HL-60 (cell line): ENCODE measurements around the gene SLC16A11.
"Not testable (repeated sequence)": the region's sequence is repeated elsewhere in the genome, so short reads cannot be mapped to it uniquely, and the experiment has no call there.

Experiments
- DNase-seq, 2 experiments: peaks; one replicate each; pipeline ENCODE4 v3.0.0-alpha.2; 2010 to 2020; ENCODE audit warnings: low read depth in 1 of 2, low spot score in 1 of 2
- H3K27ac ChIP-seq: fragments of 250-450 bp; sonication (Bioruptor Pico); replicated peaks from 2 replicates; pipeline ENCODE4 v1.5.1; 2020; ENCODE audit warnings: mild to moderate bottlenecking, moderate library complexity
- H3K27me3 ChIP-seq: fragments of 250-450 bp; sonication (Bioruptor Pico); 2 replicates; pipeline ENCODE4 v1.5.1; 2021; ENCODE audit warnings: mild to moderate bottlenecking, moderate library complexity; ENCODE audit not compliant: insufficient read depth, poor library complexity, severe bottlenecking
- H3K4me3 ChIP-seq: replicated peaks from 2 replicates; pipeline ENCODE4 v1.5.1; 2011; ENCODE audit warnings: mild to moderate bottlenecking, control low read depth, low read length; ENCODE audit not compliant: insufficient read depth
- GABPA ChIP-seq: IDR thresholded peaks from 2 replicates; pipeline ENCODE4 v1.6.1; 2012; ENCODE audit warnings: low read depth
- POLR2AphosphoS5 ChIP-seq: IDR thresholded peaks from 2 replicates; pipeline ENCODE4 v1.6.1; 2012; ENCODE audit warnings: low read depth
- SPI1 ChIP-seq: IDR thresholded peaks from 2 replicates; pipeline ENCODE4 v1.6.1; 2012; ENCODE audit warnings: low read depth, mild to moderate bottlenecking, borderline replicate concordance
- long read RNA-seq: library from polyadenylated mRNA; unstranded; transcript quantifications from one replicate; pipeline ENCODE4 v2.0.0, GENCODE V29; 2020
- TF ChIP-seq, protein P1 (sequence below): IDR thresholded peaks from one replicate; pipeline ENCODE4 v1.5.1; 2011; ENCODE audit warnings: low read length, control low read depth, inconsistent platforms; ENCODE audit not compliant: insufficient read depth
- TF ChIP-seq, protein P2 (sequence below): IDR thresholded peaks from 2 replicates; pipeline ENCODE4 v1.6.1; 2012; ENCODE audit warnings: low read depth; ENCODE audit not compliant: insufficient replicate concordance

SLC16A11 gene, protein sequence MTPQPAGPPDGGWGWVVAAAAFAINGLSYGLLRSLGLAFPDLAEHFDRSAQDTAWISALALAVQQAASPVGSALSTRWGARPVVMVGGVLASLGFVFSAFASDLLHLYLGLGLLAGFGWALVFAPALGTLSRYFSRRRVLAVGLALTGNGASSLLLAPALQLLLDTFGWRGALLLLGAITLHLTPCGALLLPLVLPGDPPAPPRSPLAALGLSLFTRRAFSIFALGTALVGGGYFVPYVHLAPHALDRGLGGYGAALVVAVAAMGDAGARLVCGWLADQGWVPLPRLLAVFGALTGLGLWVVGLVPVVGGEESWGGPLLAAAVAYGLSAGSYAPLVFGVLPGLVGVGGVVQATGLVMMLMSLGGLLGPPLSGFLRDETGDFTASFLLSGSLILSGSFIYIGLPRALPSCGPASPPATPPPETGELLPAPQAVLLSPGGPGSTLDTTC
- long read RNA-seq = 0 reads

- TF ChIP-seq, protein P1, sequence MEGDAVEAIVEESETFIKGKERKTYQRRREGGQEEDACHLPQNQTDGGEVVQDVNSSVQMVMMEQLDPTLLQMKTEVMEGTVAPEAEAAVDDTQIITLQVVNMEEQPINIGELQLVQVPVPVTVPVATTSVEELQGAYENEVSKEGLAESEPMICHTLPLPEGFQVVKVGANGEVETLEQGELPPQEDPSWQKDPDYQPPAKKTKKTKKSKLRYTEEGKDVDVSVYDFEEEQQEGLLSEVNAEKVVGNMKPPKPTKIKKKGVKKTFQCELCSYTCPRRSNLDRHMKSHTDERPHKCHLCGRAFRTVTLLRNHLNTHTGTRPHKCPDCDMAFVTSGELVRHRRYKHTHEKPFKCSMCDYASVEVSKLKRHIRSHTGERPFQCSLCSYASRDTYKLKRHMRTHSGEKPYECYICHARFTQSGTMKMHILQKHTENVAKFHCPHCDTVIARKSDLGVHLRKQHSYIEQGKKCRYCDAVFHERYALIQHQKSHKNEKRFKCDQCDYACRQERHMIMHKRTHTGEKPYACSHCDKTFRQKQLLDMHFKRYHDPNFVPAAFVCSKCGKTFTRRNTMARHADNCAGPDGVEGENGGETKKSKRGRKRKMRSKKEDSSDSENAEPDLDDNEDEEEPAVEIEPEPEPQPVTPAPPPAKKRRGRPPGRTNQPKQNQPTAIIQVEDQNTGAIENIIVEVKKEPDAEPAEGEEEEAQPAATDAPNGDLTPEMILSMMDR = no peak
- TF ChIP-seq POLR2AphosphoS5 = no peak
- no peak for TF ChIP-seq GABPA
- TF ChIP-seq, protein P2, sequence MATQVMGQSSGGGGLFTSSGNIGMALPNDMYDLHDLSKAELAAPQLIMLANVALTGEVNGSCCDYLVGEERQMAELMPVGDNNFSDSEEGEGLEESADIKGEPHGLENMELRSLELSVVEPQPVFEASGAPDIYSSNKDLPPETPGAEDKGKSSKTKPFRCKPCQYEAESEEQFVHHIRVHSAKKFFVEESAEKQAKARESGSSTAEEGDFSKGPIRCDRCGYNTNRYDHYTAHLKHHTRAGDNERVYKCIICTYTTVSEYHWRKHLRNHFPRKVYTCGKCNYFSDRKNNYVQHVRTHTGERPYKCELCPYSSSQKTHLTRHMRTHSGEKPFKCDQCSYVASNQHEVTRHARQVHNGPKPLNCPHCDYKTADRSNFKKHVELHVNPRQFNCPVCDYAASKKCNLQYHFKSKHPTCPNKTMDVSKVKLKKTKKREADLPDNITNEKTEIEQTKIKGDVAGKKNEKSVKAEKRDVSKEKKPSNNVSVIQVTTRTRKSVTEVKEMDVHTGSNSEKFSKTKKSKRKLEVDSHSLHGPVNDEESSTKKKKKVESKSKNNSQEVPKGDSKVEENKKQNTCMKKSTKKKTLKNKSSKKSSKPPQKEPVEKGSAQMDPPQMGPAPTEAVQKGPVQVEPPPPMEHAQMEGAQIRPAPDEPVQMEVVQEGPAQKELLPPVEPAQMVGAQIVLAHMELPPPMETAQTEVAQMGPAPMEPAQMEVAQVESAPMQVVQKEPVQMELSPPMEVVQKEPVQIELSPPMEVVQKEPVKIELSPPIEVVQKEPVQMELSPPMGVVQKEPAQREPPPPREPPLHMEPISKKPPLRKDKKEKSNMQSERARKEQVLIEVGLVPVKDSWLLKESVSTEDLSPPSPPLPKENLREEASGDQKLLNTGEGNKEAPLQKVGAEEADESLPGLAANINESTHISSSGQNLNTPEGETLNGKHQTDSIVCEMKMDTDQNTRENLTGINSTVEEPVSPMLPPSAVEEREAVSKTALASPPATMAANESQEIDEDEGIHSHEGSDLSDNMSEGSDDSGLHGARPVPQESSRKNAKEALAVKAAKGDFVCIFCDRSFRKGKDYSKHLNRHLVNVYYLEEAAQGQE = no peak
- no peak for TF ChIP-seq SPI1
- no peak within 1 kb of the TSS for H3K4me3 ChIP-seq
- H3K27ac ChIP-seq = no peak within 1 kb of the TSS
- no peak for DNase-seq
- peaks cover 12% of the 10 kb centered on the region for H3K27me3 ChIP-seq
Observed at GRCh38 chr17:7043497-7044198, at the start of gene SLC16A11. Gene SLC16A11, minus strand, starts transcription at chr17:7044092. Its CDS starts 579 bp downstream, at chr17:7043513.

- not testable (repeated sequence) for H3K4me3 ChIP-seq, H3K27ac ChIP-seq, H3K27me3 ChIP-seq, DNase-seq
Observed at GRCh38 chr17:7091311-7092005, 47.6 kb upstream of the SLC16A11 start.

DNA sequence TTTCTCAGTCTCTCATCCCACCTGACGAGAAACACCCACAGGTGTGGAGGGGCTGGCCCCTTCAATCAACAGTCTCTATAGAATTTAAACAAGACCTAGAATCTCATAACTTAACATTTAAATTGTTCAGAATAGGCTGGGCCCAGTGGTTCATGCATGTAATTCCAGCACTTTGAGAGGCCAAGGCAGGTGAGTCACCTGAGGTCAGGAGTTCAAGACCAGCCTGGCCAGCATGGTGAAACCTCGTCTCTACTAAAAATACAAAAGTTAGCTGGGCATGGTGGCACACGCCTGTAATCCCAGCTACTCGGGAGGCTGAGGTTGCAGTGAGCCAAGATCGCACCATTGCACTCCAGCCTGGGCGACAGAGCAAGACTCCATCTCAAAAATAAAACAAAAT lies 45.7 kb upstream of the SLC16A11 start:
- not testable (repeated sequence) for H3K27ac ChIP-seq

GRCh38 chr17:7088442-7088841 lies 44.5 kb upstream of the SLC16A11 start:
- not testable (repeated sequence) for H3K27me3 ChIP-seq, H3K4me3 ChIP-seq, H3K27ac ChIP-seq, DNase-seq

More for the DNA sequence above, 45.7 kb upstream of the SLC16A11 start:
- DNase-seq, H3K4me3 ChIP-seq, H3K27me3 ChIP-seq: not testable (repeated sequence)

DNA sequence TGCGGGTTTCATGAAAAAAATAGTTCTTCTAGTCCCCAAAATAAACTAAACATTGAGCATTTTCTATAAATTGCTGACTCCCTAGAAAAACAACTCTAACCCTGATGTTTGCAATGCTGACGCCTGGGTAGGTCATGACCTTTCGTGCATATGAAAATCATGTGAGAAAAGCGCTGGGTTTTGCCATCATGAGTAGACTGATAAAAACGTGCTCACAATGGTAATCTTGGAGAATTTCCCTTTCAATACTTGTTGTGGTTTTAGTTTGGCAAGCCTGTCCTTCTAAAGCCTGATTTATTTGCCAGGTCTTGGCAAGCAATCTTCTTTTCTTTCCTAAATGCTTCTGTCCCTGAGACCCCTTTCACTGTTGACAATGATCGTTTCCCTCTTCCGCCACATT lies 40.2 kb upstream of the SLC16A11 start:
- Histone ChIP-seq H3K27me3 (no peaks in the 10 kb centered on the region), H3K4me3 (no peak overlapping the region), H3K27ac (no peak overlapping the region)
- TF ChIP-seq, protein P1 = no peak
- TF ChIP-seq GABPA (no peak), POLR2AphosphoS5 (no peak), SPI1 (no peak)
- TF ChIP-seq, protein P2 = no peak
- DNase-seq = no peak
